Progenitor cell of endocrine pancreas (in vitro differentiated cells): Measurements from ENCODE around the gene ATP5MC3. TPM values are rescaled to one million over a fixed set of nuclear protein-coding genes. Genes with fewer than 3 reads are reported as not detected.
A peak's percentile ranks its signal among the peaks of the same experiment; 100 is the strongest.

Experiments
- DNase-seq: peaks from one replicate; pipeline ENCODE4 v3.0.0; 2021; ENCODE audit warnings: low spot score; ENCODE audit not compliant: unreplicated experiment
- H3K27ac Mint-ChIP-seq: 2 replicates; pipeline ENCODE4 v1.8.0; 2021; ENCODE audit warnings: mild to moderate bottlenecking, moderate library complexity, mixed read lengths
- H3K27me3 Mint-ChIP-seq: 2 replicates; pipeline ENCODE4 v1.8.0; 2021; ENCODE audit warnings: mixed read lengths
- H3K36me3 Mint-ChIP-seq: 2 replicates; pipeline ENCODE4 v1.8.0; 2022; ENCODE audit warnings: mixed read lengths; ENCODE audit not compliant: insufficient read depth
- H3K4me1 Mint-ChIP-seq: 2 replicates; pipeline ENCODE4 v1.8.0; 2021; ENCODE audit warnings: low read depth, mixed read lengths
- H3K4me3 Mint-ChIP-seq: 2 replicates; pipeline ENCODE4 v1.8.0; 2021; ENCODE audit warnings: low read depth, mild to moderate bottlenecking, moderate library complexity, mixed read lengths
- H3K9me3 Mint-ChIP-seq: 2 replicates; pipeline ENCODE4 v1.8.0; 2021; ENCODE audit warnings: low read depth, mixed read lengths
- CTCF ChIP-seq: fragments of 200-600 bp; sonication (generic); IDR thresholded peaks from one replicate; pipeline ENCODE4 v1.5.0; 2021; ENCODE audit warnings: antibody characterized with exemption, mild to moderate bottlenecking; ENCODE audit not compliant: unreplicated experiment
- total RNA-seq: library from RNA; stranded (reverse); gene quantifications from 2 replicates; pipeline ENCODE4 v1.2.1, GENCODE V29; 2021

Gene ATP5MC3
- total RNA-seq, 1 donor from 2014 or later, result 185 TPM

DNA sequence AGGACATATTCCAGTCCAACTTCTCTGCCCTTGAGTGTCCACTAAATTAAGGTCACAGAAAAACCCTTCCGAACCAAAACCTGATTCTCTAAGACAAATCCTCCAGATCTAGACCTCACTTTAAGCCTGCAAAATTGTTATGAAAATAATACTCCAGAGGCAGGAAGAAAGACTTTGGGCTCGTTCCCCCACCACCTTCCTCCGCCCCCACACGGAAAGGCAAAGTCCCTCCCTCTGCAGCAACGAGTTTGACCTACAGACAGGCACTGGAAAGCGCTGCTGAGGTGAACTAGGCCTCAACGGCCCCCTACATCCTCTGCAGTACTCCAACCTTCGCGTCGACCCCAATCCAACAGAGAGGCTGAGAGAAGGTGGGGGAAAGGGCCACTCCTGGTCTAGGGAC, 808 bp downstream of the ATP5MC3 start:
- peak overlapping the region; percentile 96 for H3K4me3 Mint-ChIP-seq
- peaks cover 12% of the 10 kb centered on the region for H3K36me3 Mint-ChIP-seq
- H3K27ac Mint-ChIP-seq, result peak overlapping the region; percentile 95
- no peak for DNase-seq
- TF ChIP-seq CTCF, result no peak
- peaks cover 4% of the 10 kb centered on the region for H3K9me3 Mint-ChIP-seq
- no peaks in the 10 kb centered on the region for H3K27me3 Mint-ChIP-seq
- H3K4me1 Mint-ChIP-seq, result peaks cover 7% of the 10 kb centered on the region

GRCh38 chr2:175176624-175177023, 4.9 kb downstream of the ATP5MC3 start:
- Mint-ChIP-seq H3K4me1 (peaks cover 6% of the 10 kb centered on the region), H3K36me3 (peaks cover 11% of the 10 kb centered on the region), H3K4me3 (no peak overlapping the region), H3K27me3 (no peaks in the 10 kb centered on the region), H3K27ac (peak overlapping the region; percentile 34), H3K9me3 (peaks cover 2% of the 10 kb centered on the region)
- no peak for TF ChIP-seq CTCF
- DNase-seq, result no peak

DNA sequence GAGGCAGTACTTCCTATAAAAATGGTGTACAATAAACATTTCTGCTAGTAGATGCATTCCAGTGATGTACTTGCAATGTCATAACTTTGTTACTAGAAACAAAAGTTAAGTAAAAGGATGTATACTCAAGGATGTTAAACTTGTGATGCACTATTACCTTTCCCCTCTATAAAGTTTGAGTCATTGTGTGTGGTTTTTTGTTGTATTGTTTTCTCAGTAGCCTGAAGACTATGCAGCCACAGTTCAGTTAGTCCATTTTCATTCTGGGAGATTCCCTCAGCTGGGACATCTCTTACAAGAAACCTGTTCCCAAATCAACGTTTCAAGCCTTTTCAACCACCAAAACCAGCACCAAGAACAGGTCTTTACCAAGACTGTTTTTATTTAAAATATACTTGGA, 5.6 kb downstream of the ATP5MC3 start:
- no peak for DNase-seq
- no peaks in the 10 kb centered on the region for H3K27me3 Mint-ChIP-seq
- peaks cover 5% of the 10 kb centered on the region for H3K4me1 Mint-ChIP-seq
- H3K4me3 Mint-ChIP-seq, result no peak overlapping the region
- peaks cover 11% of the 10 kb centered on the region for H3K36me3 Mint-ChIP-seq
- no peak overlapping the region for H3K27ac Mint-ChIP-seq
- H3K9me3 Mint-ChIP-seq, result no peaks in the 10 kb centered on the region
- no peak for TF ChIP-seq CTCF

- Mint-ChIP-seq H3K4me3 (no peak overlapping the region), H3K4me1 (peaks cover 1% of the 10 kb centered on the region), H3K27me3 (no peaks in the 10 kb centered on the region), H3K9me3 (no peaks in the 10 kb centered on the region), H3K36me3 (peaks cover 9% of the 10 kb centered on the region), H3K27ac (no peak overlapping the region)
- no peak for TF ChIP-seq CTCF
- no peak for DNase-seq
Observed at GRCh38 chr2:175175320-175175719, 6.2 kb downstream of the ATP5MC3 start.

DNA sequence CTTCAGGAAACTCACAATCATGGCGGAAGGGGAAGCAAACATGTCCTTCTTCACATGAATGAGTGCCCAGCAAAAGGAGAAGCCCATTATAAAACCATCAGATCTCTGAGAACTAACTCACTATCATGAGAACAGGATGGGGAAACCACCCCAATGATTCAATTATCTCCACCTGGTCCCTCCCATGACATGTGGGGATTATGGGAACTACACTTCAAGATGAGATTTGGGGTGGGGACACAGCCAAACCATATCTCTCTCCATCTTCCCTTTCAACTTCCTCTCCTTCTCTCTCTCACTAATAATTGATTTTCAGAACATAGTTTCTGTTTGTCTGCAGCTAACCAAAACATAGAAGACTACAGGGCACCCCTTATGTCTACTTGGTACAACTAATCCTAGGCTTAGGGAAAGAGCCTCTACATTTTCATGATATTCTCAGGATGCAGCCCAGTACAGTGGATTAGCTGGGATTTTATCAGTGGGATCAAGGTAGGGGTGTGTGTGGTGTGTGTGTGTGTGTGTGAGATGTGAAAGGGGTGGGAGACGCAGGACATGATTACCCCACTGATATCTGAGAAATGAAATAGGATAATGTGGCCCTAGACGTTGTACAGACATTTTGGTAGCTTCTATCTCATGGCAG, 10.7 kb downstream of the ATP5MC3 start:
- no peak overlapping the region for H3K27ac Mint-ChIP-seq
- peaks cover 13% of the 10 kb centered on the region for H3K4me1 Mint-ChIP-seq
- H3K27me3 Mint-ChIP-seq, result no peaks in the 10 kb centered on the region
- H3K36me3 Mint-ChIP-seq, result no peaks in the 10 kb centered on the region
- no peak for TF ChIP-seq CTCF
- H3K4me3 Mint-ChIP-seq, result no peak overlapping the region
- DNase-seq, result no peak
- no peaks in the 10 kb centered on the region for H3K9me3 Mint-ChIP-seq
